Fibroblast of the aortic adventitia (primary cell): ENCODE data around the gene TAP2. TPM values are rescaled to one million over a fixed set of nuclear protein-coding genes. Genes with fewer than 3 reads are reported as not detected.
A peak's percentile ranks its signal among the peaks of the same experiment; 100 is the strongest.
"Not testable (repeated sequence)": the region's sequence is repeated elsewhere in the genome, so short reads cannot be mapped to it uniquely, and the experiment has no call there.

Experiments
- DNase-seq: peaks from one replicate; pipeline ENCODE4 v3.0.0-alpha.2; 2010; ENCODE audit warnings: low read depth
- H3K4me3 ChIP-seq: 2 replicates; pipeline ENCODE4 v1.5.1; 2011; ENCODE audit warnings: low read depth, mild to moderate bottlenecking, control low read depth, low read length, moderate library complexity
- CTCF ChIP-seq: IDR thresholded peaks from 2 replicates; pipeline ENCODE4 v1.5.1; 2011; ENCODE audit warnings: mild to moderate bottlenecking, low read length, control low read depth, inconsistent platforms; ENCODE audit not compliant: insufficient read depth
- total RNA-seq: library from RNA; depleted of rRNA; stranded (reverse); fragments of >200 nt; gene quantifications from 2 replicates; pipeline ENCODE4 v1.2.3, GENCODE V29; 2012; ENCODE audit warnings: low replicate concordance

TAP2 gene
- 12.4 and 17.0 TPM in 2 replicates for total RNA-seq

GRCh38 chr6:32838114-32838958 is at the start of gene TAP2:
TAP2 (minus strand) TSS chr6:32838739; CDS start chr6:32838233, 506 bp downstream.
- peak; percentile 92 for TF ChIP-seq CTCF
- peak within 1 kb of the TSS; percentile 90 for H3K4me3 ChIP-seq
- DNase-seq = peak; percentile 90

DNA sequence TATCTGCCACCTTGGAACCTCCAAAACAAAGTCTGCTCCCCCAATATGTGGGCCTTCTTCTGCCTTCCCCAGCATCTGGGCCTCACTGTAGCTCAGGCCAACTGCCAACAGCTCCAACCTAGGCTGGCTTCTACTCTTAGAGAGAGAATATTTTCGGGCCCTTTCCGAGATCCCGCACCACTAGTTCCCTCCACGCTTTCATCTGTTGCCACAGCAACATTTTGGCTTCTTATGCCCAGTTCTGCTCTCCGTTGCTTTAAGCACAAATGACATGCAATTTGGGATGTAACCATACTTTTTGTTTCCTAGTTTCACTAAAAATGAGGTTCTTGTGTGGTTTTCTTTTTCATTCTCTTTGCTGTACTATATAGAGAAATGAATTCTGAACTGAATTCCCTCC is 49.1 kb upstream of the TAP2 start:
- no peak overlapping the region for H3K4me3 ChIP-seq
- DNase-seq = no peak
- no peak for TF ChIP-seq CTCF

- DNase-seq = peak; percentile 79
- no peak overlapping the region for H3K4me3 ChIP-seq
- no peak for TF ChIP-seq CTCF
Measured at GRCh38 chr6:32886681-32887383, 48.3 kb upstream of the TAP2 start.

DNA sequence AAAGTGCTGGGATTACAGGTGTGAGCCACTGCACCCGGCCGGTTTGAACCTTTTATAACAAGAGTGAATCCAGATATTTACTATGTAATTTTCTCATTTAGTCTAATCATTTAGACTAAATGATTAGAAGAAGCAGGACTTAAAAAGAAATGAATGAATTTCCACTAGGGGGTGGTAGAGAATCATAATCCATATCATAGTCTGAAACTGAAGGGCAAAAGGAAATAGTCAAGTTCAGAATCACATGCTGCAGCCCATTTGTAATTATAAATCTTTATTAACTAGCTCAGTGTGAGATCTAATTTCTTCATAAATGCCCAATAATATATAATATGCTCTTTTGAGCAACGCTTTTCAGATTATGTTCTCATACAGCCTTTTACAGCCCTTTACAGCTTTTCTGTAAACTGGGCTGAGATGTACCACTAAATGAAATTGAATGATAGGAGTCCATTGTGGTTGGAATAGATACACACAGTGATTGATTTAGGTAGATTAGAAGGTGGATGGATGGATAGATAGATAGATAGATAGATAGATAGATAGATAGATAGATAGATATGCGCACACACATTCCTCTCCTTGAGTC is 47.3 kb upstream of the TAP2 start:
- no peak overlapping the region for H3K4me3 ChIP-seq
- peak; percentile 87 for DNase-seq
- TF ChIP-seq CTCF = peak; percentile 50

- no peak overlapping the region for H3K4me3 ChIP-seq
- DNase-seq = peak; percentile 80
- TF ChIP-seq CTCF = no peak
Measured at GRCh38 chr6:32883789-32884188, 45.2 kb upstream of the TAP2 start.

- no peak for TF ChIP-seq CTCF
- H3K4me3 ChIP-seq = no peak overlapping the region
- DNase-seq = peak; percentile 44
Measured at GRCh38 chr6:32882879-32883250, 44.3 kb upstream of the TAP2 start.

DNA sequence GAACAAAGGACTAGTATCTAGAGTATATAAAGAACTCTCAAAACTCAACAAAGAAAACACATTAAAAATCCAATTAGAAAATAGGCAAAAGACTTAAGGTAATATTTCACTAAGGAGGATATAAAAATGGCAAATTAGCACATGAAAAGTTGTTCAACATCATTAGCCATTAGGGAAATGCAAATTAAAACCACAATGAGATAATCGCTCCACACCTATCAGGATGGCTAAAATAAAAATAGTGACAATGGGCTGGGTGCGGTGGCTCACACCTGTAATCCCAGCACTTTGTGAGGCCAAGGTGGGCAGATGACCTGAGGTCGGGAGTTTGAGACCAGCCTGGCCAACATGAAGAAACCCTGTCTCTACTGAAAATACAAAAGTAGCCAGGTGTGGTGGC is 42.4 kb upstream of the TAP2 start:
- not testable (repeated sequence) for DNase-seq, H3K4me3 ChIP-seq
